B cell (primary cell): ENCODE results near the gene TP53TG5. TPM values are rescaled to one million over a fixed set of nuclear protein-coding genes. Genes with fewer than 3 reads are reported as not detected.

Experiments
- ATAC-seq: fragments of 200-7000 bp; cut with Tn5 transposase; one replicate; pipeline ENCODE4 v1.10.0; 2021; ENCODE audit warnings: low read depth, mild to moderate bottlenecking, moderate number of reproducible peaks, moderate library complexity
- CTCF ChIA-PET: fragments of 350-600 bp; sonication (Branson Sonifier 250); formaldehyde crosslinking; loops from one replicate; lab custom pipeline; 2021; ENCODE audit warnings: antibody characterized with exemption, inconsistent platforms; lab: Charles Lee
- POLR2A ChIA-PET: fragments of 350-600 bp; sonication (Branson Sonifier 250); formaldehyde crosslinking; loops from one replicate; lab custom pipeline; 2021; ENCODE audit warnings: antibody characterized with exemption; lab: Charles Lee
- DNase-seq: peaks from one replicate; pipeline ENCODE4 v3.0.0; 2013
- H2AFZ ChIP-seq: 2 replicates; pipeline ENCODE4 v1.6.1; 2012; ENCODE audit warnings: mild to moderate bottlenecking, low read depth, low read length; ENCODE audit not compliant: insufficient read depth, poor library complexity, severe bottlenecking
- H3K27ac ChIP-seq, 2 donors: 1 replicate in 1 of 2; 2 replicates in 1 of 2; pipeline ENCODE4 v1.5.1; 2012 to 2013; ENCODE audit warnings: low read length in 2 of 2, mild to moderate bottlenecking in 2 of 2, moderate library complexity in 1 of 2
- H3K27me3 ChIP-seq, 4 experiments: fragments of 200-600 bp in 1 of 4; sonication (generic) in 1 of 4; replicated peaks in 1 of 4; 1 replicate in 2 of 4; 2 replicates in 2 of 4; pipeline versions ENCODE4 v1.6.1 to v1.7.0; 2013 to 2016; ENCODE audit warnings: low read length in 3 of 4, mild to moderate bottlenecking in 2 of 4, mixed read lengths in 1 of 4, moderate library complexity in 1 of 4; ENCODE audit not compliant: insufficient read depth in 4 of 4, control insufficient read depth in 3 of 4; ENCODE audit errors: control extremely low read depth in 1 of 4
- H3K36me3 ChIP-seq, 2 experiments: replicated peaks in 1 of 2; 1 replicate in 1 of 2; 2 replicates in 1 of 2; pipeline versions ENCODE4 v1.6.1 to v1.7.1; 2013; ENCODE audit warnings: low read length in 1 of 2; ENCODE audit not compliant: insufficient read depth in 2 of 2, control insufficient read depth in 1 of 2; ENCODE audit errors: control extremely low read depth in 1 of 2, extremely low read depth in 1 of 2
- H3K4me1 ChIP-seq, 2 donors: fragments of 200-600 bp in 1 of 2; sonication (generic) in 1 of 2; 1 replicate in 1 of 2; 2 replicates in 1 of 2; pipeline versions ENCODE4 v1.5.1 to v1.6.1; 2013 to 2017; ENCODE audit warnings: low read length in 2 of 2; ENCODE audit not compliant: control insufficient read depth in 2 of 2, insufficient read depth in 2 of 2
- H3K4me2 ChIP-seq: replicated peaks from 2 replicates; pipeline ENCODE3; 2012; ENCODE audit warnings: mild to moderate bottlenecking, low read depth, low read length; ENCODE audit not compliant: poor library complexity, severe bottlenecking
- H3K4me3 ChIP-seq, 5 experiments: fragments of 200-600 bp in 1 of 5; sonication (generic) in 1 of 5; 1 replicate in 3 of 5; 2 replicates in 2 of 5; pipeline versions ENCODE4 v1.5.1 to v1.7.0; 2011 to 2016; ENCODE audit warnings: low read length in 4 of 5, mild to moderate bottlenecking in 4 of 5, low read depth in 2 of 5, control low read depth in 1 of 5, moderate library complexity in 1 of 5; ENCODE audit not compliant: insufficient read depth in 1 of 5; ENCODE audit errors: control extremely low read depth in 1 of 5, extremely low read depth in 1 of 5
- H3K79me2 ChIP-seq: fragments of 200-600 bp; sonication (generic); one replicate; pipeline ENCODE4 v1.6.0; 2016; ENCODE audit warnings: low read length; ENCODE audit not compliant: control insufficient read depth, insufficient read depth
- H3K9ac ChIP-seq: fragments of 200-600 bp; sonication (generic); 2 replicates; pipeline ENCODE4 v1.6.1; 2017; ENCODE audit warnings: mild to moderate bottlenecking, low read length, moderate library complexity
- H3K9me3 ChIP-seq, 3 donors: one replicate each; pipeline versions ENCODE4 v1.6.1 to v1.7.1; 2013; ENCODE audit warnings: low read length in 2 of 3; ENCODE audit not compliant: control insufficient read depth in 2 of 3, insufficient read depth in 1 of 3; ENCODE audit errors: control extremely low read depth in 1 of 3
- H4K20me1 ChIP-seq: 2 replicates; pipeline ENCODE4 v1.6.0; 2012; ENCODE audit warnings: mild to moderate bottlenecking, low read length; ENCODE audit not compliant: insufficient read depth, control insufficient read depth, poor library complexity, severe bottlenecking
- H3K27ac Mint-ChIP-seq: one replicate; pipeline ENCODE4 v1.8.0; 2021; ENCODE audit warnings: mixed read lengths
- H3K27me3 Mint-ChIP-seq: one replicate; pipeline ENCODE4 v1.8.0; 2021; ENCODE audit warnings: mixed read lengths
- H3K4me1 Mint-ChIP-seq: one replicate; pipeline ENCODE4 v1.8.0; 2021; ENCODE audit warnings: mixed read lengths
- H3K4me3 Mint-ChIP-seq: one replicate; pipeline ENCODE4 v1.8.0; 2021; ENCODE audit warnings: mixed read lengths
- H3K9me3 Mint-ChIP-seq: one replicate; pipeline ENCODE4 v1.8.0; 2022; ENCODE audit warnings: mixed read lengths; ENCODE audit not compliant: insufficient read depth
- CTCF ChIP-seq: fragments of 200-600 bp; IDR thresholded peaks from one replicate; pipeline ENCODE4 v1.8.0; 2022; ENCODE audit warnings: antibody characterized with exemption, mild to moderate bottlenecking
- EZH2 ChIP-seq: IDR thresholded peaks from 2 replicates; pipeline ENCODE4 v1.6.1; 2012; ENCODE audit warnings: borderline replicate concordance, low read depth, mild to moderate bottlenecking, moderate library complexity, low read length; ENCODE audit not compliant: insufficient read depth, poor library complexity, severe bottlenecking
- WGBS: methylation state at CpG from one replicate; pipeline ENCODE4 v1.1.5; 2013; ENCODE audit warnings: missing lambda C conversion rate; ENCODE audit not compliant: insufficient coverage; 5-methylcytosine and 5-hydroxymethylcytosine counted together
- intact Hi-C: fragments of 100-400 bp; cut with micrococcal nuclease; formaldehyde crosslinking; loops from one replicate; pipeline ENCODE4 v1.10.0; 2022
- polyA plus RNA-seq: library from polyadenylated mRNA; depleted of rRNA; stranded (reverse); fragments of >200 nt; gene quantifications from 2 replicates; pipeline ENCODE4 v1.2.3, GENCODE V29; 2012
- total RNA-seq, 2 donors: library from RNA; stranded (reverse); fragments of 120-200 nt in 1 of 2; gene quantifications; 1 replicate in 1 of 2; 2 replicates in 1 of 2; pipeline versions ENCODE4 v1.2.3 to v1.2.4, GENCODE V29; 2013 to 2022

TP53TG5 gene
- total and polyA plus RNA-seq, 2 donors (not counting 1 experiment from before 2014, with no cell fraction given), result not detected

GRCh38 chr20:45354423-45355208 is 23.5 kb downstream of the TP53TG5 start:
- no peak overlapping the region for H3K4me3 ChIP-seq
- POLR2A ChIA-PET, result no interaction called here
- Mint-ChIP-seq H3K27ac (no peak overlapping the region), H3K27me3 (no peaks in the 10 kb centered on the region), H3K4me1 (no peaks in the 10 kb centered on the region), H3K4me3 (no peak overlapping the region), H3K9me3 (no peaks in the 10 kb centered on the region)
- no peaks in the 10 kb centered on the region for H3K4me1 ChIP-seq
- DNase-seq (no peak), ATAC-seq (no peak)
- no peak overlapping the region for H2AFZ ChIP-seq
- H3K27ac ChIP-seq, result no peak overlapping the region
- H3K9me3 ChIP-seq, result no peaks in the 10 kb centered on the region
- H3K27me3 ChIP-seq, result peaks cover 0 to 5% (median 0%) of the 10 kb centered on the region in 4 experiments
- CTCF ChIA-PET, result interaction anchor here (1.0 to 1.2 kb wide), 2 partner anchors 8 to 32 kb away, joined by 3 read pairs; partner anchors contain the start of gene SYS1
- H3K4me2 ChIP-seq, result no peak overlapping the region
- no peaks in the 10 kb centered on the region for H3K79me2 ChIP-seq
- TF ChIP-seq CTCF, result no peak
- no peak for TF ChIP-seq EZH2
- H3K9ac ChIP-seq, result no peak overlapping the region
- intact Hi-C loops, result no loop called here
- H4K20me1 ChIP-seq, result no peaks in the 10 kb centered on the region
- no peaks in the 10 kb centered on the region for H3K36me3 ChIP-seq
- 79% methylated on average over 7 of the region's 9 CpGs for WGBS

- POLR2A ChIA-PET, result no interaction called here
- ATAC-seq, result no peak
- H3K27ac ChIP-seq, result no peak overlapping the region
These were observed 24.4 kb downstream of the TP53TG5 start for GRCh38 chr20:45353746-45354145.

More at GRCh38 chr20:45353746-45354145, 24.4 kb downstream of the TP53TG5 start:
- CTCF ChIA-PET, result interaction anchor here (1.0 to 3.7 kb wide), 2 partner anchors 9 to 83 kb away, joined by 3 to 13 read pairs; partner anchors contain the start of gene SYS1
- Histone ChIP-seq H4K20me1 (no peaks in the 10 kb centered on the region), H3K79me2 (no peaks in the 10 kb centered on the region), H3K4me2 (no peak overlapping the region), H3K36me3 (no peaks in the 10 kb centered on the region), H3K9ac (no peak overlapping the region), H3K9me3 (no peaks in the 10 kb centered on the region), H3K27me3 (peaks cover 0 to 5% (median 0%) of the 10 kb centered on the region in 4 experiments), H2AFZ (no peak overlapping the region), H3K4me1 (peaks cover 0 to under 1% of the 10 kb centered on the region in 2 donors), H3K4me3 (no peak overlapping the region)
- TF ChIP-seq CTCF (no peak), EZH2 (no peak)
- intact Hi-C loops, result no loop called here
- Mint-ChIP-seq H3K4me3 (no peak overlapping the region), H3K4me1 (no peaks in the 10 kb centered on the region), H3K9me3 (no peaks in the 10 kb centered on the region), H3K27me3 (no peaks in the 10 kb centered on the region), H3K27ac (no peak overlapping the region)
- no peak for DNase-seq
- 82% methylated on average over 1 of the region's 1 CpG for WGBS
